PC-3 (cell line): ENCODE results near the gene GPR84. TPM values are rescaled to one million over a fixed set of nuclear protein-coding genes. Genes with fewer than 3 reads are reported as not detected.

ENCODE experiments used
- ATAC-seq: fragments of 200-7000 bp; cut with Tn5 transposase; 2 replicates; pipeline ENCODE4 v1.9.1; 2020; ENCODE audit warnings: mild to moderate bottlenecking, moderate library complexity
- BruUV-seq: library from RNA; stranded (reverse); fragments of 400-500 nt; replicated peaks from 2 replicates; lab custom pipeline; 2021; lab: Mats Ljungman, UMichigan
- CTCF ChIA-PET: fragments of 300-600 bp; sonication (Branson Sonifier 250); formaldehyde crosslinking; loops from one replicate; lab custom pipeline; 2022; ENCODE audit warnings: antibody characterized with exemption; lab: Charles Lee
- POLR2A ChIA-PET: fragments of 300-600 bp; sonication (Branson Sonifier 250); formaldehyde crosslinking; loops from one replicate; lab custom pipeline; 2022; ENCODE audit warnings: antibody characterized with exemption; ENCODE audit not compliant: unreplicated experiment; lab: Charles Lee
- DNase-seq: peaks from one replicate; pipeline ENCODE4 v3.0.0-alpha.2; 2015
- H2AFZ ChIP-seq: fragments of 300-600 bp; sonication (generic); 2 replicates; pipeline ENCODE4 v1.6.0; 2016; ENCODE audit warnings: antibody characterized with exemption, low read length
- H3F3A ChIP-seq: fragments of 300-600 bp; sonication (generic); one replicate; pipeline ENCODE4 v1.6.0; 2017; ENCODE audit warnings: antibody characterized with exemption, low read length, control low read depth, mild to moderate bottlenecking; ENCODE audit not compliant: unreplicated experiment
- H3K27ac ChIP-seq: fragments of 300-600 bp; sonication (generic); 2 replicates; pipeline ENCODE4 v1.5.1; 2016; ENCODE audit warnings: mild to moderate bottlenecking, low read length
- H3K27me3 ChIP-seq: fragments of 300-600 bp; sonication (generic); 2 replicates; pipeline ENCODE4 v1.6.1; 2016; ENCODE audit warnings: low read length, mixed read lengths
- H3K36me3 ChIP-seq: fragments of 300-600 bp; sonication (generic); 2 replicates; pipeline ENCODE4 v1.6.1; 2016; ENCODE audit warnings: low read depth, mixed run types, low read length, mixed read lengths
- H3K4me1 ChIP-seq: fragments of 300-600 bp; sonication (generic); 2 replicates; pipeline ENCODE4 v1.5.1; 2016; ENCODE audit warnings: low read length; ENCODE audit not compliant: insufficient read depth
- H3K4me2 ChIP-seq: fragments of 300-600 bp; sonication (generic); 2 replicates; pipeline ENCODE4 v1.6.0; 2016; ENCODE audit warnings: low read length
- H3K4me3 ChIP-seq: fragments of 300-600 bp; sonication (generic); 2 replicates; pipeline ENCODE4 v1.5.1; 2016; ENCODE audit warnings: mild to moderate bottlenecking, low read length, mixed read lengths
- H3K79me2 ChIP-seq: fragments of 300-600 bp; sonication (generic); 2 replicates; pipeline ENCODE4 v1.6.1; 2017; ENCODE audit warnings: low read length, mixed read lengths
- H3K9ac ChIP-seq: fragments of 300-600 bp; sonication (generic); 2 replicates; pipeline ENCODE4 v1.6.0; 2016; ENCODE audit warnings: mild to moderate bottlenecking, low read length
- H3K9me2 ChIP-seq: fragments of 300-600 bp; sonication (generic); replicated peaks from 2 replicates; pipeline ENCODE4 v1.6.1; 2016; ENCODE audit warnings: mixed run types, low read length, mixed read lengths
- H3K9me3 ChIP-seq: fragments of 300-600 bp; sonication (generic); 2 replicates; pipeline ENCODE4 v1.6.1; 2016; ENCODE audit warnings: low read length, mixed read lengths
- H4K20me1 ChIP-seq: fragments of 300-600 bp; sonication (generic); 2 replicates; pipeline ENCODE4 v1.6.1; 2016; ENCODE audit warnings: low read length, mixed read lengths
- CTCF ChIP-seq: fragments of 300-600 bp; sonication (generic); conservative IDR thresholded peaks from 2 replicates; pipeline ENCODE4 v1.5.1; 2017; ENCODE audit warnings: antibody characterized with exemption, low read depth, mild to moderate bottlenecking, low read length
- EZH2 ChIP-seq: fragments of 300-600 bp; sonication (generic); IDR thresholded peaks from one replicate; pipeline ENCODE4 v1.6.1; 2017; ENCODE audit warnings: antibody characterized with exemption, mild to moderate bottlenecking, low read length; ENCODE audit not compliant: unreplicated experiment
- EZH2phosphoT487 ChIP-seq: fragments of 300-600 bp; sonication (generic); IDR thresholded peaks from 2 replicates; pipeline ENCODE4 v1.6.1; 2018; ENCODE audit warnings: mild to moderate bottlenecking, antibody characterized with exemption, low read length, borderline replicate concordance
- intact Hi-C: fragments of 100-400 bp; cut with micrococcal nuclease; formaldehyde crosslinking; loops from 2 replicates; pipeline ENCODE4 v1.9.0; 2023
- total RNA-seq: library from RNA; depleted of rRNA; stranded (reverse); fragments of >200 nt; gene quantifications from 2 replicates; pipeline ENCODE4 v1.2.3, GENCODE V29; 2014

GPR84 gene
- total RNA-seq, 1 experiment from 2014 or later = not detected

GRCh38 chr12:54349679-54350078 lies 14.6 kb downstream of the GPR84 start:
- intact Hi-C loops = no loop called here
- CTCF ChIA-PET = no interaction called here
- no peak for ATAC-seq

GRCh38 chr12:54349036-54349435 lies 15.2 kb downstream of the GPR84 start:
- TF ChIP-seq EZH2phosphoT487 = no peak
- no peak for TF ChIP-seq CTCF
- TF ChIP-seq EZH2 = no peak
- no peak overlapping the region for H3K4me2 ChIP-seq
- ATAC-seq (no peak), DNase-seq (no peak)
- no peaks in the 10 kb centered on the region for H3K4me1 ChIP-seq
- POLR2A ChIA-PET = no interaction called here
- no peaks in the 10 kb centered on the region for H3K9me2 ChIP-seq
- H3K27me3 ChIP-seq = no peaks in the 10 kb centered on the region
- no peaks in the 10 kb centered on the region for H3K9me3 ChIP-seq
- H3K9ac ChIP-seq = no peak overlapping the region
- no peaks in the 10 kb centered on the region for H3F3A ChIP-seq
- no peak overlapping the region for H3K4me3 ChIP-seq
- intact Hi-C loops = no loop called here
- no peak overlapping the region for H3K27ac ChIP-seq
- CTCF ChIA-PET = no interaction called here
- H2AFZ ChIP-seq = no peak overlapping the region
- no peaks in the 10 kb centered on the region for H3K79me2 ChIP-seq
- no peaks in the 10 kb centered on the region for H4K20me1 ChIP-seq
- peaks cover 43% of the 10 kb centered on the region for H3K36me3 ChIP-seq
- BruUV-seq = no TSS peak

More at GRCh38 chr12:54349679-54350078, 14.6 kb downstream of the GPR84 start:
- no peaks in the 10 kb centered on the region for H3K79me2 ChIP-seq
- no peaks in the 10 kb centered on the region for H3K27me3 ChIP-seq
- no peak for DNase-seq
- no peak overlapping the region for H3K4me2 ChIP-seq
- no peak overlapping the region for H3K9ac ChIP-seq
- H4K20me1 ChIP-seq = no peaks in the 10 kb centered on the region
- POLR2A ChIA-PET = no interaction called here
- TF ChIP-seq CTCF (no peak), EZH2 (no peak), EZH2phosphoT487 (no peak)
- H3K4me3 ChIP-seq = no peak overlapping the region
- H3K9me2 ChIP-seq = no peaks in the 10 kb centered on the region
- no peak overlapping the region for H3K27ac ChIP-seq
- H3K4me1 ChIP-seq = no peaks in the 10 kb centered on the region
- peaks cover 43% of the 10 kb centered on the region for H3K36me3 ChIP-seq
- H2AFZ ChIP-seq = no peak overlapping the region
- H3K9me3 ChIP-seq = no peaks in the 10 kb centered on the region
- no TSS peak for BruUV-seq
- no peaks in the 10 kb centered on the region for H3F3A ChIP-seq

GRCh38 chr12:54341378-54342300 lies 22.6 kb downstream of the GPR84 start:
- Histone ChIP-seq H3F3A (no peaks in the 10 kb centered on the region), H3K4me1 (no peaks in the 10 kb centered on the region), H3K9ac (no peak overlapping the region), H3K9me2 (no peaks in the 10 kb centered on the region), H3K9me3 (no peaks in the 10 kb centered on the region), H3K79me2 (peaks cover 12% of the 10 kb centered on the region; the same call in 1 of the 2 replicates), H2AFZ (no peak overlapping the region), H3K27ac (no peak overlapping the region), H3K27me3 (no peaks in the 10 kb centered on the region), H3K36me3 (peaks cover 31% of the 10 kb centered on the region), H3K4me3 (no peak overlapping the region), H3K4me2 (no peak overlapping the region), H4K20me1 (no peaks in the 10 kb centered on the region)
- POLR2A ChIA-PET = no interaction called here
- no TSS peak for BruUV-seq
- CTCF ChIA-PET = no interaction called here
- TF ChIP-seq EZH2phosphoT487 (no peak), CTCF (no peak), EZH2 (no peak)
- ATAC-seq (no peak), DNase-seq (no peak)
- intact Hi-C loops = no loop called here
